Progenitor cell of endocrine pancreas (in vitro differentiated cells): Measurements from ENCODE around the gene CFAP54. TPM values are rescaled to one million over a fixed set of nuclear protein-coding genes. Genes with fewer than 3 reads are reported as not detected.

ENCODE experiments used
- DNase-seq: peaks from one replicate; pipeline ENCODE4 v3.0.0; 2021; ENCODE audit warnings: low spot score; ENCODE audit not compliant: unreplicated experiment
- H3K27ac Mint-ChIP-seq: 2 replicates; pipeline ENCODE4 v1.8.0; 2021; ENCODE audit warnings: mild to moderate bottlenecking, moderate library complexity, mixed read lengths
- H3K27me3 Mint-ChIP-seq: 2 replicates; pipeline ENCODE4 v1.8.0; 2021; ENCODE audit warnings: mixed read lengths
- H3K36me3 Mint-ChIP-seq: 2 replicates; pipeline ENCODE4 v1.8.0; 2022; ENCODE audit warnings: mixed read lengths; ENCODE audit not compliant: insufficient read depth
- H3K4me1 Mint-ChIP-seq: 2 replicates; pipeline ENCODE4 v1.8.0; 2021; ENCODE audit warnings: low read depth, mixed read lengths
- H3K4me3 Mint-ChIP-seq: 2 replicates; pipeline ENCODE4 v1.8.0; 2021; ENCODE audit warnings: low read depth, mild to moderate bottlenecking, moderate library complexity, mixed read lengths
- H3K9me3 Mint-ChIP-seq: 2 replicates; pipeline ENCODE4 v1.8.0; 2021; ENCODE audit warnings: low read depth, mixed read lengths
- CTCF ChIP-seq: fragments of 200-600 bp; sonication (generic); IDR thresholded peaks from one replicate; pipeline ENCODE4 v1.5.0; 2021; ENCODE audit warnings: antibody characterized with exemption, mild to moderate bottlenecking; ENCODE audit not compliant: unreplicated experiment
- total RNA-seq: library from RNA; stranded (reverse); gene quantifications from 2 replicates; pipeline ENCODE4 v1.2.1, GENCODE V29; 2021

The CFAP54 gene
- total RNA-seq, 1 donor from 2014 or later: 5.9 TPM

- no peak for DNase-seq
- Mint-ChIP-seq H3K36me3 (no peaks in the 10 kb centered on the region), H3K4me1 (no peaks in the 10 kb centered on the region), H3K27me3 (no peaks in the 10 kb centered on the region), H3K27ac (no peak overlapping the region), H3K9me3 (no peaks in the 10 kb centered on the region), H3K4me3 (no peak overlapping the region)
- no peak for TF ChIP-seq CTCF
Measured at GRCh38 chr12:96786791-96787190, 297.4 kb downstream of the CFAP54 start.

GRCh38 chr12:96803969-96804368, 314.6 kb downstream of the CFAP54 start:
- Mint-ChIP-seq H3K27ac (no peak overlapping the region), H3K9me3 (peaks cover 13% of the 10 kb centered on the region), H3K36me3 (peaks cover 1% of the 10 kb centered on the region)

GRCh38 chr12:96806272-96806671, 316.9 kb downstream of the CFAP54 start:
- H3K4me3 Mint-ChIP-seq: no peak overlapping the region
- TF ChIP-seq CTCF: no peak
- H3K36me3 Mint-ChIP-seq: peaks cover 1% of the 10 kb centered on the region
- H3K9me3 Mint-ChIP-seq: peaks cover 13% of the 10 kb centered on the region
- H3K27ac Mint-ChIP-seq: no peak overlapping the region
- no peak for DNase-seq
- no peaks in the 10 kb centered on the region for H3K27me3 Mint-ChIP-seq
- peaks cover 6% of the 10 kb centered on the region for H3K4me1 Mint-ChIP-seq

More at GRCh38 chr12:96803969-96804368, 314.6 kb downstream of the CFAP54 start:
- TF ChIP-seq CTCF: no peak
- H3K4me3 Mint-ChIP-seq: no peak overlapping the region
- no peak for DNase-seq
- H3K27me3 Mint-ChIP-seq: no peaks in the 10 kb centered on the region
- H3K4me1 Mint-ChIP-seq: no peaks in the 10 kb centered on the region

DNA sequence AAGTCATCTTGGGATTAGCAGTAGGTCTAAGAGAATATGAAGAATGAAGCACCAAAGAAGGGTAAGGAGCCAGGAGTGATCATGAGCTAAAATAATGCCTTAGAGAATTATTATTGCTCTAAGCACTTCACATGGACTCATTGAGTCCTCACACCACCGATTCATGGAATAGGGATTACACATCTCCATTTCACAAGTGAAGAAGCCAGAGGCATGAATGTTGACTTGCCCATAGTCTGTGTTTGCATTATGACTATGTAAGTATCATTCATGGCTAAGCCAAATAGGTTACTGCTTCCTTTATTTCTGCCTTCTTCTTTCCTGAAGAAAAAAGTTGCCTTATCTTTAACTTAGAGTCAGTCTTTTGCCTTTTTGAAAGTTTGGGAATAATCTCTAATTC, 318.4 kb downstream of the CFAP54 start:
- DNase-seq: no peak
- Mint-ChIP-seq H3K4me1 (peaks cover 6% of the 10 kb centered on the region), H3K4me3 (no peak overlapping the region), H3K36me3 (peaks cover 1% of the 10 kb centered on the region), H3K9me3 (peaks cover 13% of the 10 kb centered on the region), H3K27ac (no peak overlapping the region), H3K27me3 (no peaks in the 10 kb centered on the region)
- TF ChIP-seq CTCF: no peak

GRCh38 chr12:96808587-96808986, 319.2 kb downstream of the CFAP54 start:
- peaks cover 1% of the 10 kb centered on the region for H3K36me3 Mint-ChIP-seq
- peaks cover 9% of the 10 kb centered on the region for H3K9me3 Mint-ChIP-seq
- H3K4me3 Mint-ChIP-seq: no peak overlapping the region
- no peak for DNase-seq
- TF ChIP-seq CTCF: no peak
- H3K27me3 Mint-ChIP-seq: no peaks in the 10 kb centered on the region
- peaks cover 6% of the 10 kb centered on the region for H3K4me1 Mint-ChIP-seq
- no peak overlapping the region for H3K27ac Mint-ChIP-seq
